Stimulated activated CD4-positive, alpha-beta T cell treated with anti-CD3 and anti-CD28 coated beads, Interleukin-1b, Interleukin-23, amount 100 ng/mL, for 24 hours (primary cell): ENCODE results near the gene NFE2L3.

Experiments
- DNase-seq, 4 experiments: peaks; one replicate each; pipeline ENCODE4 v3.0.0-alpha.2; 2020; ENCODE audit warnings: low read depth in 4 of 4, low spot score in 1 of 4

The NFE2L3 gene

DNA sequence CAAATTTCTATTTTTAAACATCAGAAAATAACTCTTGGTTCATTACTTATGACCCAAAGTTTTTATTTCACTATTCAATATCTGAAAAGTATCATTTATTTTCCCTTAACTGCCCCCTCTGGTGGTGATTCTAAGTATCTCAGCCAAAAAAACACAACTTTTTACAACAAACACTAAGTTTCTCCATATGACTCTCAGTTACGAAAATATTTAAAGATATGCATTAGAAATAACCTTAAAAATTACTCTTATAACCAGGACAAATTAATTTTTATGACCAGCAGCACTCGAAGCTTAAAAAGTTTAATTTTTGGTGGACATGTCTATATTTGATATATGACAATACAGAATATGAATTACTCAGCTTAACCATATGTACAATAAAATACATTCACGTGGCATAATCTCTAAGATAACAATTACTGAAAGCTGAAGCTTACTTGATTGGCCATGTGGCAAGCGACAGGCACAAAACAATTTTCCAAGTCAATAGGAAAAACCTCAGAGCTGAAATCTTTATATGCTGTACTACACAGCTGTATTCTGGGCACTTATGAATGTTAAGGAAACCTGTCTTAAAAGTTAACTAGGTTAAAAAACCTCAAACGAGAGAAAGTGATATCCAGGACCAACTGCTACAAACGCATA, 46.3 kb downstream of the NFE2L3 start:
- no peak for DNase-seq

DNA sequence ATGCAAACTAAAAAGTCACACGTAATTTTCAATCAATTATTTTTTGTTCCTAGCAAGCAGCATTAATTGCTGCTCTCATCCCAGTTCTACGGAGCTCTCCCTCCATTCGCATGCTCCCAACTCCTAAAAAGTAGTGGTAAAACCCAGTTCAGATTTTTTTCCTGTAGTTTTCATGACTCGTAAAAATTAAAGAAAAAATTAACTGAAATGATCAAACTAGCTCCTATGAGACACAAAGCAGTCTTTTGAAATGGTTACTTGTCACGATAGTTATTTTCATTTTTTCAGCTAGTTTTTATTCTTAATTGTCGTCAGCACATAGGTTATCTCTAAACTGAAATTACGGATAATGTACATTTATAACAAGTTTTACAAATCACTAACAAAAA, 46.8 kb downstream of the NFE2L3 start:
- no peak for DNase-seq

DNA sequence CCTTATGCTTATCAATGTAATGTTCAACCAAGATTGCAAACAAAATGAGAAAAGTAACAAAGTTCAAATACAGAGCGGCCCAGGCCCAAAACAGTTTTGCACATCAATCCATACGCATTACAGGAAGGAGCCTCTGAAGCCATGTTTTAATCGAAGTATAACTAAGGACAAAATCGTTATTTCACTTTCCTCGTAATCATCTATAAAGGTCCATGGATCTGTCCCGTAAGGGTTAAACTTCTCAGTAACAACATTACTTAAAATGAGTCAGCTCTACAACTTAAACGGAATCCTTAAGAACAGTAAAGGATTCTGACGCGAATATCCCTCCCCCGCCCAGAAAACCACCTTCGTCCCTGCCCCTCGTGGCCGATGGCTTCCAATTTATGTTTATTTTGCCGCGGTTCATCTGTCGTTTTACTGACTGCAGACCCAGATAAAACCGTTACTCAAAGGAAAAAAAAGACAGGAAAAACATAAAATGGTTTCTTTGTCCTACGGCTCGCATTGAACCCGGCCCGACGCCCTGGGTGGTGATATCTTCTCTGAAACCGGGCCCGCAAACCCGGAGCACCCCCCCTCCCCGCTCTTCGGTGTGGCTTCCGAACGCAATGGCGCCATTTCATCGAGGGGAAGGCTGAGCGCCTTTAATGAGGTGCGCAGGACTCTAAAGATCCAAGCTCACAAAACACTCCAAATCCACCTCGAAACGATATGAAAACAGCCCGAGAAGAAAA, 47.5 kb downstream of the NFE2L3 start:
- peak in 3 of 4 experiments; percentile 24 to 50 (median 40) for DNase-seq

GRCh38 chr7:26200038-26200443, 48.0 kb downstream of the NFE2L3 start:
- peak; percentile 63 to 68 (median 66) for DNase-seq

GRCh38 chr7:26200444-26201246, 48.6 kb downstream of the NFE2L3 start, which contains the start of gene HNRNPA2B1:
TSS of gene HNRNPA2B1 (minus strand) at chr7:26200746. CDS start at chr7:26200577, 169 bp downstream.
- peak; percentile 94 to 97 (median 96) for DNase-seq

- peak; percentile 59 to 91 (median 78) for DNase-seq
Observed at GRCh38 chr7:26201247-26202018, 49.4 kb downstream of the NFE2L3 start, which contains the start of gene CBX3. TSS of gene CBX3 (plus strand) at chr7:26201745. CDS start at chr7:26202999, 1,254 bp downstream.

DNA sequence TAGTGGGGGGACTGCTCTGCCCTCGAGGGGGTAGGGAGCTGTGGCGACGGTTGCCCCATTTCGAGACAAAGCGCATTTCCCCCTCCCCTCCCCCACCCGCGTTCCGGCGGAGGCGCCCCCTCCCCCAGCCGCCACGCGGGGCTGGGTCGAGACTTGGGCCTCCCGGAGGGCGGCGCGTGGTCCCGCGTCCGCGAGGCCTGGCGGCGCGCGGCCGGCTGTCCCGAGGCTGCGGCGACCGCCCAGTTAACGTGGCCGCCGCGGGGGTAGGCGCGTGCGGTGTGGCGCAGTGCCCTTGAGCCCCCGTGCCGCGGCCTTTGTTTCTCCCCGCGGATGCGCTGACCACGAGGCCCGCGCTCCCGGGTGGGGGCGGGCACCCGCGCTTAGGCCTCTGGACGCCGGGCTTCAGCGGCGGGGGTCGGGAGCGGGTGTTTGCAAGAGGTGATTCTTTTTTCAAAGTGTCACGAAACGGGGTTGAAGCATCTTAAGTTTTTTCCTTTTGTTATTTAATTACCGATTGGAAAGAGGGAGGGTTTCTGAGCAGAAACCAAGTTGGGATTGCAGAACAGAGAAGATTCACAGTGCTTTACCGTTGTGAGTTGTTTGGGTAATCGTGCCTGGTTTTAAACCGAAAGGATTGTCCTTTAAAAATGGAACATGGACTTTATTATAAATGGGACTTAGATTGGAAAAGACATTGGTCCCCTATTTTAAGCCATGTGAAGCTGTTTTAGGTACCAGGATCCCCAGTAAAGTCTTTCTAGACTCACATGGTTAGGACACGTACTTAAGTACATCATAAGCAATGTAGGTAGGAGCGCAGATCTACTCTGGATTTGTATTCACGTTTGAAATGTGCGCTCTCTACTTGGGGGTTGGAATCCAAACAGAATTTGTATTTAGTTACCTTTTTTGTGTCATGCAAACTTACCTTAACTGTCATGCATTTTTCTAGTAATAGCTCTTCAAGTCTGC, 50.3 kb downstream of the NFE2L3 start:
- peak; percentile 35 to 53 (median 52) for DNase-seq

DNA sequence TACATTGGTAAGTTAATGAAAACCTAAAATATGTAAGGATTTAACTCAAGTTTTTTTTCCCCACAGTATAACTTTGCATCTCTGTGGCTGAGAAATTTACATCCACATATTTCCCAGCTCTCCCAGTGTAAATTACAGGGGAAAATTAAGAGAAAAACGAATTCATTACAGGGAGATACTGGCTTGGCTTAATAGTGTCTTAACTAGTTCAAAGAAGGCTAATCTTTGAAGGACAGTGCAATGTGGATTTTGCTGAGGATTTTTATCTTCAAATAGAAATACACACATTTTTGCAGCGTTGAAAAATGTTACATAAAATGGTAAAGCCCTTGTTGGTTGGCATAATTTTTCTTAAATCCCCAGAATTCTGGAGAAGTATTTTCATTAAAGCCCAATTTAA, 51.0 kb downstream of the NFE2L3 start:
- DNase-seq, result no peak

GRCh38 chr7:26208040-26208439, 56.0 kb downstream of the NFE2L3 start:
- DNase-seq, result no peak

DNA sequence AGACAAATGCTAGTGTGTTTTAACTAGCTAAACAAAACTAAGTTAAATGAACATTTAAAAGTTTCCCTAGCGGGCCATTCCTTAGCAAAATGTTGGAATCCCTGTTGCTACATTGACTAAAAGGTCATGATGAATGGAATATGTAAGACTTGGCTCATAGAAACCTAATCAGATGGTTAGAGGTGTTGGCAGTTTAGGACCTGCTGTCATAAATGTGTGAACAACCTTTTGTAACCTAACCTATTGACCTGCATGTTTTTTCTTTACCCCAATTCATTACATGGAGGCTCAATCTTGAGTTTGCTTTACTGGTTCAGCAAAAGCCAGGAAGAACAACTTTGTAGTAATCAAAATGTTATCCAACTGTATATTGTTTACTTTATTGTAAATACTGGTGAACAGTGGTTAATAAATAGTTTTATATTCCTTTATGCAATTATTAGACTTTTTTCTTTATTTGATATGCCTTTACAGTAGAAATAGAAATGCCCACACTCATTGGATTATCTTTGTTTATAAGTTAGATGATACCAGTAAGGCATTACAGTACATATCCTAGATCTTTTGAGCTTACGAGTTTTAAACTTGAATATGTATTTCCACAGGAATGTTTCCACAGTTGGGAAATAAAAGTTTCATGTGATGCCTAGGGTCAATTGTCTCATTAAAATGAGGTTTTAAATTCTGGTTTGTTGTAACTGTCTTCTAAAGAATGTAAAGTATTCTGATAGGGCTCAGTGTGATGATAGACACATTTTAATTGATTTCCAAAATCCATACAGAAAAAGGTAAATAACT, 61.1 kb downstream of the NFE2L3 start:
- no peak for DNase-seq

- no peak for DNase-seq
Observed at GRCh38 chr7:26213807-26214515, 62.0 kb downstream of the NFE2L3 start.

GRCh38 chr7:26216049-26216448, 64.1 kb downstream of the NFE2L3 start:
- no peak for DNase-seq

- DNase-seq, result no peak
Observed at GRCh38 chr7:26224359-26224758, 72.4 kb downstream of the NFE2L3 start.

- DNase-seq, result no peak
Observed at GRCh38 chr7:26227987-26228386, 76.0 kb downstream of the NFE2L3 start.

DNA sequence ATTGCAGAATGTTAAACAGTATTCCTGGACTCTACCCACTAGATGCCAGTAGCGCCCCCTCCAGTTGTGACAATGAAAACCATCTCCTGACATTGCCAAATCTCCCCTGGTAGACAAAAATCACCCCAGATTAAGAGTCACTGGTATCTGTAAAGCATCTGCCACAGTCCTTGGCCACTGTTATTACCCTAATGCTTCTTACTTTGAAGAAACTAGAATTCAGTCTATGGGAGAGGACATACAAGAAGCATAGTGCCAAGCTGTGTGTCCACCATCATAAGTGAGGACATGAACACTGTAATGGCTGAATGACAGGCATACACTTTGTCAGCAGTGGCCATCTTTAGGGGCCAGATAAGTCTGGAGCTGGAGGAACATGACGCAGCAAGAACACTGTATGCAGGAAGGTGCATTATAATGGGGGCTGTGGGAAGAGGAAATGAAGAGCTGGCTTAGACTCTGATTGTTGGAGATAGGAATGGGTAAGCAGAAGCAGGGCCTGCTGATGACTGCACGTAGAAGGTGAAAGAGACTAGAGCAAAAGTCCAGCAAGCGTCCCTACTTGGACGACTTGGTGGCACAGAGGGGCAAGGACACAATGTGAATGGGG, 82.0 kb downstream of the NFE2L3 start:
- no peak for DNase-seq
